C4-2B (cell line): Measurements from ENCODE around the gene DENND5B.

Experiments
- H3K27ac ChIP-seq: fragments of 450-650 bp; 2 replicates; pipeline ENCODE4 v1.5.1; 2017
- ZFX ChIP-seq: fragments of 450-650 bp; IDR thresholded peaks from 2 replicates; pipeline ENCODE4 v1.6.1; 2017
- TF ChIP-seq, protein P1 (sequence below): fragments of 450-650 bp; conservative IDR thresholded peaks from 2 replicates; pipeline ENCODE4 v1.5.1; 2017; ENCODE audit warnings: mild to moderate bottlenecking

DENND5B gene

DNA sequence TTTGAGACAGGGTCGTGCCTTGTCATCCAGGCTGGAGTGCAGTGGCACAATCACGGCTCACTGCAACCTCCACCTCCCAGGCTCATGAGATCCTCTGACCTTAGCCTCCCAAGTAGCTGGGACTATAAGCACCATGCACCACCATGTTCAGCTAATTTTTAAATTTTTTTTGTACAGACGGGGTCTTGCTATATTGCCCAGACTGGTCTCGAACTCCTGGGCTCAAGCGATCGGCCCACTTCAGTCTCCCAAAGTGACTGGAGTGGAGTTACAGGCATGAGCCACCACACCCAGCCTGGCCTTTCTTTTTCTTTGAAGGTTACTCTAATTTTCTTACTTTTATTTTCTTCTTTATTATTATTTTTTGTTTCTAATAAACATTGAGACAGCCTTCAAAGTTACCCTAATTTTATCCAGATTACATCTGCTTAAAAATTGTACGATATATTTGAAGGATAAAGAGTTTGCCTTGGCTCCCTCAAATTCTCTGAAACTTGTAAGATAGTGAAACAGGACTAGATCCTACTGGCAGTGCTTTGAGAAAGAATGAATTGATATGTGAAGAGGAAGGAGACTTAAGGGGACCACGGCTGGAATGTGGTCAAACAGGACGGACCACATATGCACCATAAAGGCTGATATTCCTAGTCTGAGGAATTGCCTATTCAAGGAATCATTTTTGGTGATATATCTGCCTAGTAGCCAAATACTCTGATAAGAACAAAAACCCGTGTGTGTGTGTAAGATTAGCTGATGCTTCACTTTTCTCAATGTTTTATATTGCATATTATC is 250.9 kb downstream of the DENND5B start:
- H3K27ac ChIP-seq = no peak overlapping the region
- TF ChIP-seq ZFX = no peak
- TF ChIP-seq, protein P1, sequence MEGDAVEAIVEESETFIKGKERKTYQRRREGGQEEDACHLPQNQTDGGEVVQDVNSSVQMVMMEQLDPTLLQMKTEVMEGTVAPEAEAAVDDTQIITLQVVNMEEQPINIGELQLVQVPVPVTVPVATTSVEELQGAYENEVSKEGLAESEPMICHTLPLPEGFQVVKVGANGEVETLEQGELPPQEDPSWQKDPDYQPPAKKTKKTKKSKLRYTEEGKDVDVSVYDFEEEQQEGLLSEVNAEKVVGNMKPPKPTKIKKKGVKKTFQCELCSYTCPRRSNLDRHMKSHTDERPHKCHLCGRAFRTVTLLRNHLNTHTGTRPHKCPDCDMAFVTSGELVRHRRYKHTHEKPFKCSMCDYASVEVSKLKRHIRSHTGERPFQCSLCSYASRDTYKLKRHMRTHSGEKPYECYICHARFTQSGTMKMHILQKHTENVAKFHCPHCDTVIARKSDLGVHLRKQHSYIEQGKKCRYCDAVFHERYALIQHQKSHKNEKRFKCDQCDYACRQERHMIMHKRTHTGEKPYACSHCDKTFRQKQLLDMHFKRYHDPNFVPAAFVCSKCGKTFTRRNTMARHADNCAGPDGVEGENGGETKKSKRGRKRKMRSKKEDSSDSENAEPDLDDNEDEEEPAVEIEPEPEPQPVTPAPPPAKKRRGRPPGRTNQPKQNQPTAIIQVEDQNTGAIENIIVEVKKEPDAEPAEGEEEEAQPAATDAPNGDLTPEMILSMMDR = no peak

DNA sequence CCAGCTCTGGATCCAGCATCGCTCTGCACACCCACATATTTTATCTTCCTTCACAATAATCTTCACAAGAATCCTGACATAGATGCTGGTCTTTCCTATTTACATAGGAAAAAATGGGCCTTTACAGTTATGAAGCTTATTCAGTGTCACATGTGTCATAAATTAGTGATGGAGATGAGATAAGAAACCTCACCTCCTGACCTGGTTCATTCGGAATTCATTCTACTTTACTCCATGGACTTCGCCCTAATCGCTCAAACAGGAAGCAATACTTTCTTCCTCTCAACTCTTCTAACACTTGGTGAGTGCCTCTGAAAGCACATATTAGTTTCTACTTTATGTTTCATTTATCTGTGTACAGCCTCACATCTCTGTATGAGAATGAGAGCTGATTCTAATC is 253.0 kb downstream of the DENND5B start:
- no peak for TF ChIP-seq ZFX
- TF ChIP-seq, protein P1 = no peak

More for the DNA sequence above, 253.0 kb downstream of the DENND5B start:
- no peak overlapping the region for H3K27ac ChIP-seq
